NCI-H1417 (cell line): ENCODE results near the gene TRMO.

Experiments used
- DNase-seq, 3 experiments: peaks; one replicate each; lab custom pipeline; 2025; lab: John Stamatoyannopoulos, UW

The TRMO gene

DNA sequence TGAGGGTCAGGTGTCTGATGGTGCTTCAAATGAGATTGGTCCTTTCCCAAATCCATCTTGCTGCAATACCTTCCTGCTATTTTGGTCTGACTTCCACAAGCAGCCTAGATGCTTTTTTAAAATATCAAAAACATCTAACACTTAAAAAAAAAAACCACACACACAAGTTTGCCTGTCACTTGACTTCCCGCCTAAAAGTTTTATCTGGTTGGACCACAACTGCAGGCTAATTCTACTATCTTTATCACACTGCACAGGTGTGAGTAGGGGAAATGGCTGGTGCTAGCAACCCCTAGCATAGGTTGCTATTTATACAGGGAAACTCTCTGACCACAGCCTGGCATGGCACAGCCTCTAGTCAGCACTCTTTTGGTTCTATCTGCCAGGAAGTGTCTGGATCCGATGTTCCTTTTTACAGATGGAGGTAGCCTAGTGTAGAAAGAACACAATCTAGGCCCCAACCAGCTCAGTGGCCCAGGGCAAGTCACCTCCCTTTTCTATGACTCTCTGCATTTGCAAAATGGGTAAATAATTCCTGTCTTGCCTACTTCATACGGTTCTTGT, 15.9 kb upstream of the TRMO start, which contains the start of gene HEMGN:
TSS of gene HEMGN (minus strand) at position 92 of the 564 bp plus-strand sequence. CDS start at position 56, 36 bp downstream.
- DNase-seq = no peak

DNA sequence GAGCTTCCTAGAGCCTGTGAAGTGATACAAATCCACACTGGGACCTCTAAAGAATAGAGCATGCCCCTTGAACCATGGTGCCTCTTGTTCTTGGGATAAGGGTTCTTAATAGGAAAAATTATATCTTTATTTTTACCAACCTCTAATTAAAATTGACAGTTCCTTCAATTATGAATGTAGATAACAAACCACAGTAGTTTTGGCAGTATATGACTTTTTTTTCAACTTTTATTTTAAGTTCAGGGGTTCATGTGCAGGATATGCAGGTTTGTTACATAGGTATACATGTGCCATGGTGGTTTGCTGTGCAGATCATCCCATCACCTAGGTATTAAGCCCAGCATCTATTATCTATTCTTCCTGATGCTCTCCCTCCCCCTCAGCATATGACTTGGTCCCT, 14.7 kb upstream of the TRMO start:
- DNase-seq = no peak

DNA sequence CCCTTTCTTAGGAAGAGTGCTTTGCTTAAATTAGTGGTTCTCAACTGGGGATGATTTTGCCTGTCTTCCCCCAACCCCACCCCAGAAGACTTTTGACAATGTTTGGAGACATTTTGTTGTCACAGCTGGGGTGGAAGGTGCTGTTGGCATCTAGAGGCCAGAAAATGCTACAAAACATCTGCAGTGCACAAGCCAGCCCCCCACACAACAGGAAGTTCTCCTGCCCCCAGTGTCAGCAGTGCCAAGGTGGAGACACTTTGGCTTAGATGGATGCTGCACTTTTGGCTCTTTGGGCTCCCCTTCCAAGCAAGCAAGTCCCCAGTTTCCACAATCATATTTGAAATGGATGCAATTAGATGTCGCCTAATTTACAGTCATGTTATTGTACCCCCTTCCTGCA, 13.0 kb upstream of the TRMO start:
- peak in 2 of 3 experiments; percentile 76 to 78 for DNase-seq

DNA sequence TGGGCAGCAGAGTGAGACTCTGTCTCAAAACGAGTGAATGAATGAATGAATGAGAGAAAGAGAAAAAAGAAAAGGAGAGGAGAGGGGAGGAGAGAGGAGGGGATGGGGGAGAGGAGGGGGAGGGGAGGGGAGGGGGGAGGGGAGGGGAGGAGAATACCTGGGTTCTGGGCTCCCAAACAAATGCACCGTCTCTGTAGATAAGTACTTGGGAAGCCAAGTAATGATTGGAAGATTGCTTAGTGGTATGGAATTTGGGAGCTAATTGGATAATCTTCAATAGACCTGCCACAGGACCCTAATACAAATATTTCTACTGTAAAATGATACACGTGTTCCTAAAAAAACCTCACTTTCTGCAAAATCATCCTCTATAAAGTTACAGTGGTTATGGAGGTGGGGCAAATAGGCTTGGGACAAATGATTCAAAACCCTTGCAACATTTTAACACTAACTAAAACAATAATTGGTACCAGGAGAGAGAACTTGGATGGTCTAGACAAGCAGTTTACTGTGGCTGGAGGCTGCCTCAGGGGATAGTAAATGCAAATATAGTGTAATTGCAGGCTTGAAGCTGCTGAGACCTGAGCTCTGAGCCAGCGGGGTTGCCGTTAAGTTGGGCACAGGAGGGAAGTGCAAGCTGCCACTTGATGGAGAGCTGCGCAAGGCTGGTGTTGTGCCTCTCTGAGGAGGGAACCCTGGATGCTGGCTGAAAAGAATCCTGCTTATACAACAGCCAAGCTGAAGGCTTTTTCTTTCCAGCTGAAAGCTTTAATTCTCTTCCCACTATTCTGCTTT, 12.2 kb upstream of the TRMO start:
- peak in 2 of 3 experiments; percentile 89 to 97 for DNase-seq

DNA sequence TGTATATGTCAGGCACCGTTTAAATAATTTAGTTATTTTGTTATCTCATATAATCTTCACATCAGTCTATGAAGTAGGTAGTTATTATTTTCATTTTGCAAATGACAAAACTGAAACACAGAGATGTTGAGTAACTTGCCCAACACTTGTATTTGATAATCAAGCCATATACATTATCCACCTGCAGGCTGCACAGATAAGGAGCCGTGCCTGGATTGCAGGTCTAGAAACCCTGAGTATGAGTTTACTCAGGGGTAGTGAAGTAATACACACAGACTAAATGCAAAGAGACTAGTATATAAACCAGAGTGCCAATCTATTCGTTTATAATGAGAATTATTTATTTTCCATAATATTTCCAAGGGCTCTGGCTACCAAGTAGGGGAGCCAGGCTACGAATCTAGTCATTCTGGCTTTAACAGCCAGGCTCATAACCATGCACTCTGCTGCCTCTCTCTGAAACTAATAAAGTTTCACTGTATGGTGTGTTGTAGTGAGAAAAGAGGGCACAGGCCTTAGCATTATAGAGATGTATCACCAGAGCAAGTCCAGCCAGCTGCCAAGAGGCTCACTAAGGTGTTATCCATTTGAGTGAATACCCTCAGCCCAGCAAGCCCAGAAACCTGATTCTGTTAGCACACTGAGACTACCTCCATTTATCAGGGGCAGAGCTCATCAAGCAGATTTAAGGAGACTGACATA, 11.1 kb upstream of the TRMO start:
- no peak for DNase-seq

DNA sequence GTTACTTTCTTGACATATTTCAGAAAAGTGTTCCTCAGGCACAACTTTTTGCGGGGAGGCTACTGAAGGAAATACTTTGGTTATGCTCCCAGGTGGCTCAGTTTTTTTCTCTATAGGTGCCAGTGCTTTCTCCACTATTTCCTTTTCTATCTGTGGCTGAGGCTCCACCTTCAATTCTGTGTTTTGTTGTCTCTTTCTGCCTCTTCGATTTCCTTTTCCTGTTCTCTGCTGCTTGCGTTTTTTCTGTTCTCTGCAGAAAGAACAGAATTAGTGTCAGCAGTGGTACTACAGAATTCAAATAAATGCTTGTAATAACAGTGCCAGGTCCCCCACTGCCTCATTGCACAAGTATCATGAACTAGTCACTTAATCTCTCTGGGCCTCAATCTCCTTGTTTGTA, 8.7 kb upstream of the TRMO start:
- no peak for DNase-seq

DNA sequence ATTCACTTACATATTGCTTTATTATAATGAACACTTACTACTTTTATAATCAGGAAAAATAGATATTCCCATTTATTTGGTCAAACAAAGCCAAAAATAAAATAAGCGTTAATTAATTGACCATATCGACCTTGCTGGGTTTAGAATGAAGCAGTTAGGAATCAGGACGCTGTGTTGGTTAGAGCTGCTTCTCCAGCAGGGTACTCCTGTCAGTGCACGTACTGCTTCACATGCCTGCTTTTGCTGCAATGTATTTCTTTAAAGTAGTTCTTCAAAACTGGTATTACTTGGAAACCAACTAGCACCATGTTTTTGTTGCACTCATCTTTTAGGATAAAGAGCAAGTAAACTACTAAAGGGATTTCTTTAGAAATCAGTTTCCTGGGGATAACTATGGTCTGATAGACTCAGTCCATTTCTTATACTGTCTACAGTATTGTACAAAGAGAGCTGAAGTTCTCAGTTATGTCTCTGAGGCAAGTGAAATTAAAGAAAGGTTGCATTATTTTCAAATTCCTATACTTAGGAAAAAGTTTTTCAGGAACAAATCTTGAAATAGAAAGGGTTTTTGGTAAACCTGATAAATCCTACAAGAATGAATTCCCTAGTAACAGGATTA, 6.8 kb upstream of the TRMO start:
- DNase-seq = no peak

DNA sequence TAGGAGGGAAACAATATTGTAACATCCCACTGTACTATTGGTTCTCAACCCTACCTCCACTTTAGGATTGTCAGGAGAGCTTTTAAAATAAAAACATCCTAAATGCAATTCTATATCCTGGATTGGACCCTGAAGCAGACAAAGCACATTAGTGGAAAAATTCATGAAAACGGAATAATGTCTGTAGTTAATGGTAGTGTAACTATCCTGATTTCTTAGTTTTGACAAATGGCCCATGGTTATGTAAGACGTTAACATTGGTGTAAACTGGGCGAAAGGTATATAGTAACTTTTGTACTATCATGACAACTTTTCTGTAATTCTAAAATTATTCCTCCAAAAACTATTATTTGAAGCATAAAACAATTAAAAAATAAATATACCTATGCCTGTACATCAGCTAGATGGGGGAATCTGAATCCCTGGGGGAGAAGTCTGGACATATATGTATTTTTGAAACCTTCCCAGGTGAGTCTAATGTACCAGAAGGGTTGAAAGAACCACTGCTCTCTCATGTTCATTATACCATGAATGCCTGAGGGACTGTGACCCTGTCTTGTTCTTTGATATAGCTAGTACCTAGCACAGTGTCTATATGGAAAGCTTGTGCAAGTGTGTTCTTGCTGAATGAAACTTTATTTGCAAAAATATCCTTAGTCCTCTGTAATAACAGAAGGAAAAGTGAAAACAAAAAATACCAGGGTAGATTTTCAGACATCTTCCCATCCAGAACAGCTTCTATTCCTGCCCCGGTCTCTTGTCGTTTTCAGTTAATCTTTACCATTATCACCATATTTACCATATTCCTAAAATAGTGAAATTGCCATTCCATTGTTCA, 3.4 kb upstream of the TRMO start:
- no peak for DNase-seq

DNA sequence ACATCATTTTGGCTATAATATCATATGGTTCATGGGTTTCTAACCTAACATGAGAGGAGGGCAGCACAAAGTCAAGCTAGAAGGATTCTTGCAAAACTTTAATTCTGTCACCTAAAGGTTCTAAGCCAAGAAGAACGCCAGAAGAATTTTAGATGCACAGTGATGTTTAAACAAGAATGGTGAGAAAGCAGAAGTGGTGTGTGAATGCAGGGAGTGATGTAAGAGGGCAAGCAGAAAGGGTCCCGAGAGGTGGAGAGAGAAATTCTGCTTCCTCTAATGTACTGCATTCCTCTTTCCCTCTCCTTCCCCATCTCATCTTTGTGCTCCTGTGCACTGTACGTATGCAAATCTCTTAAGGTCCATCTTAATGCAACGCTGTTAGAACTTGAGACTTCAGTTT, 2.1 kb upstream of the TRMO start:
- DNase-seq = no peak

DNA sequence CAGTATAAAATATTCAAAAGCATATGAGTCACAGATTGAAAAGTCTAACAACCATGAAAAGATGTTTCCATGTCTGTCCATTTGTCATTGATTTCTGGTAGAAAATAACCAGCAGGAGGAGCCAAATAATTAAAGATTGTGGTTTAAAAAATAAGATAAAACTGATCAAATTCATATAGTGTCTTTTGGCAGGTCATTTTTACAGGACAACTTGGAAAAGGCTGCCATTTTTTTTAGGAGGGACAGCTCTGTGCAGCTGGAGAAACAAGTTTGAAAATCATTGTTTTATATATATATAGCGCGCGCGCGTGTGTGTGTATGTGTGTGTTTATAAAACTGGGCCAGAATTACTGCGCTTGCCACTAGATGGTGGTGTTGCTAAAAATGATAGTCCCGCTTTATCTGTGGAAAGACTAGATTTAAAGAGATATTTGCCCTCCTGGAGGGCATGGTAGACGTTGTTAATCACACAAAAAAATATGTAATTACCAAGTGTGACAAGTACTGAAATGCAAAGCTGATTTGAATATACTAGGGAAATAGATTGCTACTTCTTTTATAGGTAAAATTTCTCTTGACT, 1.3 kb upstream of the TRMO start:
- DNase-seq = peak; percentile 64 to 96 (median 83)

DNA sequence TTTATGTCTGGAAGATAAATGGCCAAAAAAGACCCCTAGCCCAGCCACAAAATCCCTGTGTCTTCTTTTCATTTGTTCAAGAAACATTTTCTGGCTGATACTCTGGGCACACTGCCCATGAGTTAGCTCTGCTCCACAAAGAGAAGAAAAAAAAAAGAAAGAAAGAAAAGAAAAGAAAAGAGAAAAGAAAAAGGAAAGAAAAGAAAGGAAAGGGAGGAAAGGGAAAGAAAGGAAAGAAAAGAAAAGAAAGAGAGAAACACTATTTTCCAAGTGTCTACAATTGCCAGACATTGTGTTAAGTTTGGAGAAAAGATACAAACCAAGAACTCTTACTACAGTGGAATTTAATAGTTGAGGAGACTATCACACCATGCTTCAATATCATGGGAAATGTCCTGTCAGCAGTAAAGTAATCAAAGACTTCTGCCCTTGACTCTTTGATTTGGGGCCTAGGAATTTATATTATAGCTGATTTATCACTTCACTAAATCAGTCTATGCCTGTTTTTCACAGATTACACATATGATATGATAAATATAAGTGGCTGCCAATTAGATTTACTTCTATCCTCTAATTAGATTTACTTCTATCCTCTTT, 3.0 kb downstream of the TRMO start:
- no peak for DNase-seq

DNA sequence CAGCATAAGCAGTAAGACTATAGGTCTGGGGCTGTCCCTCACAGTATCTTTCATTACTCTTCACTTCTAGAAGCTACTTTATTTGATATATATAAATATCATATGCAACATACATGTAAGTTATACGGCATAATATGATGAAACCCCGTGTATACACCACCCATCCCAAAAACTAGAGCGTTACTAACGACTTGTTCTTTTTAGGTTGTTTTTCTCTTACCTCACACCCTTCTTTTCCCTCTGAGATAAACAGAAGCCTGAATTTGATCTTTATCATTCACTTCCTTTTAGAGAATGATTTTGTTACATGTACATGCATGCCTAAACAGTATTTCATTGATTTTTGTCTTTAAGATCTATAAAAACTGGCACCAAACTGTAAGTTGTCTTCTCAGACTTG, 3.7 kb downstream of the TRMO start:
- no peak for DNase-seq

DNA sequence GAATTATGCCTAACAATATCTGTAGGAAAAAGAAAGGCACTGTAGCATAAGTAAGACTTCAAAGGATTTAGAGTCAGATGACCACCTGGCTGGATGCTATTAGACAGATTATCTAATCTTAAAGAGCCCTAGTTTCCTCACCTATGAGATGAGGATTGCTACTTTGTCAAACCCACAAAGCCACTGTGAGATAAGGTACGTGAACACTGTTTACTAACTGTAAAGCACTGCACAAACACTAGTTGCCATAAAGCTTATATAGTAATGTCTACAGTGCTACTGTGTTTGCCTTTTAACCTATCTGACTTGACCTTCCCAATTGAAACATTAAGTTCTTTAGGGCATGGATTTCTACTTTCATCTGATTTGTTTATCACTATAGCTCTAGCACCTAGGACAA, 10.3 kb downstream of the TRMO start:
- DNase-seq = no peak

DNA sequence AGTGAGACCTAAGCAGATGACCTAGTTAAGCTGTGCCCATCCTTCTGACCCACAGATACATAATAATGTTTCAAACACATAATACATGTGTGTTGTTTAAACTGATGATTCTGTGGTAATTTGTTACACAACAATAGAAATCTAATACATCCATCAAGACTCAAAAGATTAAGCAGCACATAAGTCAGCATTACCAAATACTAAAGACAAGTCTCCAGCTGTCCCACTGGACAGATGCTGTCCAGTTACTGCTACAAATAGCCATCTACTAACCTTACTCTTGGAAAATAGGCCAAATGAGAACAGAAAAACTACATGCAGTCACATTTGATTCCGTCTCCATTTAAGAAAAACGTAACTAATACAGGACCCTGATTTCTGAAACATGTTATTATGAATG, 10.8 kb downstream of the TRMO start:
- no peak for DNase-seq

DNA sequence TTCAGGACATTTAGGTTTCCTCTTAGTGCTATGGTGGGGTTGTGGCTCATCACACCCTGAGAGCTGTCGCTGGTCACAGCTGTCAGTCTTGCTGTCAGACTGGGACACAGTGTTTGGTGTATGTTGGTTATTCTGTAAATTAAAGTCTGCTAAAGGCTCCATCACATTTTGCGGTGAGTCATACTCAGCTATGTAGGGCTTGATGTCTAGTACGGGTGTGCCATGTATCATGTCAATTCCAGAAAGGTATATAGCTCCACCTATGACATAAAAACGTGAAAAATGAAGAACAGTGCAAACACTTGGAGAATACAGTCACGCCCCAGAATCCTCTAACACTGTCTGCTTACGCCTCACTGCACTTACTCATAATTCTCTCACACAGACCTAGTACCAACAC, 11.9 kb downstream of the TRMO start:
- DNase-seq = no peak

DNA sequence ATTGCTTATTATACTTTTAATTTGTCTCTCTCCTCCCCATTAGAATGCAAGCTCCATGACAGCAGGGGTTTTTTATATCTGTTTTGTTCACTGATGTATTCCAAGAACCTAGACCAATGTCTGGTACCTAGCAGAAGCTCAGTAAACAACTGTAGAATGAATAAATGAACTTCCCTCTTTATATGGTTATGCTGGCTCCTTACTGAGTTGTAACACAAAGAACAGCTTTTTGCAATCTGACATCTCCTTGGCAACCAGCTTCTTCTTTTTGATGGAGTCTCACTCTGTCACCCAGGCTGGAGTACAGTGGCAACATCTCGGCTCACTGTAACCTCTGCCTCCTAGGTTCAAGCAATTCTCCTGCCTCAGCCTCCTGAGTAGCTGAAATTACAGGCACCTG, 13.6 kb downstream of the TRMO start:
- DNase-seq = no peak

DNA sequence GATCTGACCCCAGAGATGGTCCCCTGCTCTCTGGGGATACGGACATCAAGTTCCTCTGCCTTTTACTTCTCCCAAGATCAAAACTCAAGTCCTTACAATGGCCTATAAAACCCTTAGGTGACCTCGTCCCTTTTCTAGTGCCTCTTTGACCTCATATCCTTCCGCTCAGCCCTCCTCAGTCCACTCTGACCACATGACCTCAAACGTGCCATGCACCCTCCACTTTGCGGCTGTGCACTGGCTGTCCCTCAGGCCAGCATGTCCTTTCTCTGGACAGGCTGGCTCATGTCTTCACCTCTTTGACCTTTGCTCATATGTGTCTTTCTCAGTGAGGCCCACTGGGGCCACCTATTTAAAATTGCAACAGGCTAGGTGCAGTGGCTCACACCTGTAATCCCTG, 14.7 kb downstream of the TRMO start:
- DNase-seq = no peak

DNA sequence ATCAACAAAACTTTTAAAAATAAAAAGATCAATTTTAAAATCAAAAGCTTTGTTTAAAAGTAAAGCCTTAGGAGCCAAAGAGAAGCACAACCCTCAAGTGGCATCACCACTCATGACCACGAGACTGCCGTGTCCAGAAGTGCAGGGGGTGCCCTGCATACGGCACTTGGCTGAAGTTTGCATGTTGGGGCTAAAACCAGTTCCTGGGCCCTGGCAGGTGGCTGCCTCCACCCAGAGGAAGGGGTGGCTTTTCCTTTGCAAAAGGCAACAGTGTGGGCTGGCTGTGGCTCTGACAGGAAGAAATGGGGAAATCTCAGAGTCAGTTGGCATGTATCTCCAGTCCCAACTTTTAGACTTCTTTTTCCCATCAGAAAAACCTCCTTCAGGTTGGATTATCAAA, 15.3 kb downstream of the TRMO start:
- DNase-seq = no peak

DNA sequence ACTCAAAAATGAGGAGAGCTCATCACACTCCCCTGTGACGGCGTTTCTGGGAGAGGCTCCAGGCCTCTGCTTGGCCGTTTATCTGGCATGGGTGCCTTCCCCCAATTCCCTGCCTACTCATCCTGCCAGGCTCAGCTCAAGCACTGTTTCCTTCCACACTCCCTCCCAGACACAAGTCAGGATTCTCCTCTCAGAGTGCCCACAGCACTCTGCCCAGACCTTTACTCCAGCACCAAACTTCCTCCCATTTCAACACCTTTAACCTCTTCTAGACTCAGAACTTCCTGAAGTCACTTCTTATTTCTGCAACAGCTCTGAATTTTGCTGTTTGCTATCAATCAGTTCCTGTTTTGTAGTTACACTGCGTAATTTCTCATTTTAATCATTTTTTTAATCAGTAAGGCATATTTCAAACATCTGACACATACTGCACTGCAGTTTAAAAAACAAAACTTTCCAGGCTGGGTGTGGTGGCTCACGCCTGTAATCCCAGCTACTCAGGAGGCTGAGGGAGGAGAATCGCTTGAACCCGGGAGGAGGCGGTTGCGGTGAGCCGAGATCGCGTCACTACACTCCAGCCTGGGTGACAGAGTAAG, 16.0 kb downstream of the TRMO start:
- no peak for DNase-seq

DNA sequence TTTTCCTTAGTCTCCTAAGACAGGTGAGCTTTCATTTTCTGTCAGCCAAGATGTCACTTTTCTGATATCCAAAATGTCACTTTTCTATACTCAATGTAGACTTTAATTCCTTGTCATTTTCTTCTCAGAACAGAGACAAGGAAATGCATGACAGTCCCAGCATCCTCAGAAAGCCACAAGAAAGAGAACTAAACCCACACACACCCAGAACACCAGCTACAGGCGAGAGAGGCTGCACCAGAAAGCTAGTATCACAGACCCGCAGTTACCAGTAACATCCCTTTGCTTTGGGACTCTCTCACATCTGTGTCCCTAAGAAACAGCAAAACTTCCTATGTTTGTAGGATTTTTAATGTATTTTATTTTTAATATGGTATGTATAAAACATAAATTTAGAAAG, 17.1 kb downstream of the TRMO start:
- no peak for DNase-seq

DNA sequence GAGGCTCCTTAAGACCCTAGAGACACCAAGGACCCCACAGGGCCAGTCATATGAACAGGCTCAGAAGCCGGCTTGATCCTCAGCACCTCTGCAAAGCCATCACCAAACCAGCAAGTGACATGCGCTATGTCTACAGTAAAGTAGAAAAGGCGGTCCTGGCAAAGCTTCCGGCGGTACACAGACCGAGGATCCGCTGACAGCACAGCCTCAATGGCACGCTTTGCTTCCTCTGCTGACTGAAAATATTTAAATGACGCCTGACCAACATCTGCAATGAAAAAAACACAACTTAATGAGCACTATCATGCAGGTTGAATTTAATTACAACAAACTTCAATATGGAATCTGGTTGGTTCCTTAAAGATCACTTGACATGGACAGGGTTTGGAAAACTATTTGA, 17.6 kb downstream of the TRMO start:
- DNase-seq = no peak
